Ishikawa (cell line): ENCODE data around the gene DVL2.

ENCODE experiments used
- CEBPB ChIP-seq: IDR thresholded peaks from 2 replicates; pipeline ENCODE4 v1.6.1; 2012
- CREB1 ChIP-seq: IDR thresholded peaks from 2 replicates; pipeline ENCODE4 v1.6.1; 2012; ENCODE audit warnings: low read depth
- EGR1 ChIP-seq: IDR thresholded peaks from 2 replicates; pipeline ENCODE4 v1.6.1; 2012
- EP300 ChIP-seq: IDR thresholded peaks from 2 replicates; pipeline ENCODE4 v1.6.1; 2012; ENCODE audit warnings: borderline replicate concordance
- FOXM1 ChIP-seq: IDR thresholded peaks from 2 replicates; pipeline ENCODE4 v1.6.1; 2012; ENCODE audit warnings: low read depth, borderline replicate concordance
- MAX ChIP-seq: IDR thresholded peaks from 2 replicates; pipeline ENCODE4 v1.6.1; 2012
- NFIC ChIP-seq: IDR thresholded peaks from 2 replicates; pipeline ENCODE4 v1.6.1; 2012
- RAD21 ChIP-seq: IDR thresholded peaks from 2 replicates; pipeline ENCODE4 v1.6.1; 2012; ENCODE audit warnings: low read depth
- REST ChIP-seq: IDR thresholded peaks from 2 replicates; pipeline ENCODE4 v1.6.1; 2012; ENCODE audit warnings: low read depth, mild to moderate bottlenecking
- TAF1 ChIP-seq: IDR thresholded peaks from 2 replicates; pipeline ENCODE4 v1.6.1; 2012; ENCODE audit warnings: low read depth, mild to moderate bottlenecking
- TCF12 ChIP-seq: IDR thresholded peaks from 2 replicates; pipeline ENCODE4 v1.6.1; 2012; ENCODE audit warnings: low read depth
- TEAD4 ChIP-seq: IDR thresholded peaks from 2 replicates; pipeline ENCODE4 v1.6.1; 2012
- USF1 ChIP-seq: IDR thresholded peaks from 2 replicates; pipeline ENCODE4 v1.6.1; 2012
- YY1 ChIP-seq: IDR thresholded peaks from 2 replicates; pipeline ENCODE4 v1.6.1; 2012; ENCODE audit warnings: low read depth
- ZBTB7A ChIP-seq: IDR thresholded peaks from 2 replicates; pipeline ENCODE4 v1.6.1; 2012; ENCODE audit warnings: low read depth

DVL2 gene

GRCh38 chr17:7229504-7229903, 4.8 kb downstream of the DVL2 start:
- no peak for TF ChIP-seq TEAD4
- no peak for TF ChIP-seq MAX
- no peak for TF ChIP-seq EP300
- TF ChIP-seq RAD21 = no peak
- no peak for TF ChIP-seq EGR1
- TF ChIP-seq YY1 = no peak
- TF ChIP-seq USF1 = no peak
- TF ChIP-seq CEBPB = no peak
- no peak for TF ChIP-seq TAF1
- TF ChIP-seq TCF12 = no peak
- no peak for TF ChIP-seq ZBTB7A
- TF ChIP-seq FOXM1 = no peak
- TF ChIP-seq NFIC = no peak

GRCh38 chr17:7228920-7229319, 5.4 kb downstream of the DVL2 start:
- TF ChIP-seq MAX (no peak), YY1 (no peak), CEBPB (no peak), ZBTB7A (no peak), USF1 (no peak), REST (no peak), FOXM1 (no peak), RAD21 (no peak), TAF1 (no peak), TCF12 (no peak), CREB1 (no peak), EP300 (no peak)

- no peak for TF ChIP-seq USF1
- TF ChIP-seq EP300 = no peak
- TF ChIP-seq EGR1 = no peak
- TF ChIP-seq YY1 = no peak
- no peak for TF ChIP-seq MAX
- no peak for TF ChIP-seq TAF1
- no peak for TF ChIP-seq CREB1
- no peak for TF ChIP-seq REST
- TF ChIP-seq NFIC = no peak
- no peak for TF ChIP-seq TEAD4
- TF ChIP-seq TCF12 = no peak
These were observed 7.3 kb downstream of the DVL2 start for GRCh38 chr17:7226721-7227710.

- TF ChIP-seq NFIC (no peak), TEAD4 (no peak), EGR1 (no peak), YY1 (no peak), EP300 (no peak), MAX (no peak), REST (no peak), CREB1 (no peak), TAF1 (no peak), FOXM1 (no peak), TCF12 (no peak)
These were observed 8.5 kb downstream of the DVL2 start for GRCh38 chr17:7225711-7226331.
